Smooth muscle cell (in vitro differentiated cells): Measurements from ENCODE around the gene BLACAT1. TPM values are rescaled to one million over a fixed set of nuclear protein-coding genes. Genes with fewer than 3 reads are reported as not detected.

Experiments
- DNase-seq: peaks from one replicate; lab custom pipeline; 2025; ENCODE audit not compliant: unreplicated experiment; lab: John Stamatoyannopoulos, UW
- H2AFZ ChIP-seq: fragments of 200-600 bp; sonication (generic); 2 replicates; pipeline ENCODE4 v1.6.0; 2016; ENCODE audit warnings: antibody characterized with exemption, low read depth, mild to moderate bottlenecking
- H3F3A ChIP-seq: fragments of 200-600 bp; sonication (generic); 2 replicates; pipeline ENCODE4 v1.6.0; 2017; ENCODE audit warnings: antibody characterized with exemption, low read depth
- H3K27ac ChIP-seq: fragments of 200-600 bp; sonication (generic); 2 replicates; pipeline ENCODE4 v1.5.1; 2016; ENCODE audit warnings: low read depth, mild to moderate bottlenecking
- H3K27me3 ChIP-seq: fragments of 200-600 bp; sonication (generic); 2 replicates; pipeline ENCODE4 v1.6.1; 2016; ENCODE audit warnings: low read depth, mild to moderate bottlenecking
- H3K36me3 ChIP-seq: fragments of 200-600 bp; sonication (generic); 2 replicates; pipeline ENCODE4 v1.5.1; 2016; ENCODE audit warnings: low read depth
- H3K4me1 ChIP-seq: fragments of 200-600 bp; sonication (generic); 2 replicates; pipeline ENCODE4 v1.5.1; 2016; ENCODE audit warnings: low read depth
- H3K4me2 ChIP-seq: fragments of 200-600 bp; sonication (generic); 2 replicates; pipeline ENCODE4 v1.6.0; 2016; ENCODE audit warnings: mild to moderate bottlenecking
- H3K4me3 ChIP-seq: fragments of 200-600 bp; sonication (generic); 2 replicates; pipeline ENCODE4 v1.5.1; 2016; ENCODE audit warnings: mild to moderate bottlenecking
- H3K79me2 ChIP-seq: fragments of 200-600 bp; sonication (generic); 2 replicates; pipeline ENCODE4 v1.6.0; 2016; ENCODE audit warnings: low read depth, mild to moderate bottlenecking
- H3K9ac ChIP-seq: fragments of 200-600 bp; sonication (generic); 2 replicates; pipeline ENCODE4 v1.6.0; 2016; ENCODE audit warnings: low read depth
- H3K9me3 ChIP-seq: fragments of 200-600 bp; sonication (generic); replicated peaks from 2 replicates; pipeline ENCODE4 v1.5.1; 2016; ENCODE audit warnings: low read depth
- H4K20me1 ChIP-seq: fragments of 200-600 bp; sonication (generic); 2 replicates; pipeline ENCODE4 v1.6.0; 2016; ENCODE audit warnings: low read depth
- WGBS: methylation state at CpG from one replicate; pipeline ENCODE4 v1.1.7; 2016; ENCODE audit warnings: low lambda C conversion rate; 5-methylcytosine and 5-hydroxymethylcytosine counted together
- polyA plus RNA-seq: library from polyadenylated mRNA; unstranded; fragments of >200 nt; fragmentation: Nextera tagmentation; extraction: Ambion mirVana; gene quantifications from 2 replicates; pipeline ENCODE4 v1.2.1, GENCODE V29; 2016
- total RNA-seq: library from RNA; depleted of rRNA; stranded (reverse); fragments of >200 nt; gene quantifications from 2 replicates; pipeline ENCODE4 v1.2.3, GENCODE V29; 2014
- TF ChIP-seq, protein P1 (sequence below): fragments of 200-600 bp; sonication (generic); IDR thresholded peaks from 2 replicates; pipeline ENCODE4 v1.5.1; 2017; ENCODE audit warnings: borderline replicate concordance, mild to moderate bottlenecking, antibody characterized with exemption; ENCODE audit not compliant: insufficient read depth, poor library complexity, severe bottlenecking

BLACAT1 gene
- total and polyA plus RNA-seq, 2 experiments from 2014 or later: 0.72 to 3.9 TPM

DNA sequence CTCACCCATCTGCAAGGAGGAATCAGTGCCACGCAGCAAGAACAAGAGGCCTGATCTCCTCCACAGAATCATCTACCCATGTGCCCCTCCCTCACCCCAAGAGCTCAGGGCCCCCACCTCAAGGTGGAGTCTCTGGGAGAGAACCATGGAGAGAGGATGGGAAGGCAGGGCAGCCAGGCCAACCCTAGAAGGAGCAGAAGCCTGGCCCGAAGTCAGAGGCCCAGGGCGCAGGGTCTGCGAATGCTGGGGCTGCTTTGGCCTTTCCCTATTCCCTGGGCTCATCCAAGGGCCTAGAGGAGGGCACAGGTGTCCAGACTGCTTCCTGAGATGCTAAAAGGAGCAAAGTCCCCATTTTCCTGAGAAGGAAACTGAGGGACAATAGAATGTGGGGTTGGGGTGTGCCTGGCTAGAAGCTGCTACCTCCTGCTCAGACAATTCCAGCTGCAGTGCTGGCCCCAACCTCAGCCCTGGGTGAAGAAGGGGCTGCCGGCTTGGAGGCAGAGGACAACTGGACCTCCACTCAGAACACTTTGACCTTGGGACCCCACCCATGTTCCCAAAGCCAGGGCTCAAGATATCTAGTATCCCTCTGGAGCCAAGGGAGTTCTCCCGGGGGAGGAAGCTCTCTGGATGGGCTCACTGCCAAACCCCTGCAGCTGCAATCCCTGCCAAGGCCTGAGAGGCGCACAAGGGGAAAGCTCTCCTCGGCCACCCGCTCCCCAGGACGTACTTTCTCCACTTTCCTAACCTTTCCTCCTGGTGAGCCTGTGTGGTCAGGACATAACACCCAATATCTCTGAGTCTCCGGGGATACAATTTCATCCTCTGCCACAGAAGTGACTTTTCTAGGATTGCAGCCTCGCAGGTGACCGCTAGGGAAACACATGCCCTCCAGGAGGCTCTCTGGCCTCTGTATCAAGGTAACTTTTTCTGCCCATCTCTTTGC is 17.4 kb downstream of the BLACAT1 start:
- Histone ChIP-seq H3K79me2 (no peaks in the 10 kb centered on the region), H2AFZ (no peak overlapping the region), H4K20me1 (peaks cover 39% of the 10 kb centered on the region), H3K9ac (no peak overlapping the region), H3K27ac (no peak overlapping the region), H3F3A (peaks cover 6% of the 10 kb centered on the region), H3K36me3 (no peaks in the 10 kb centered on the region), H3K9me3 (no peaks in the 10 kb centered on the region), H3K4me2 (no peak overlapping the region), H3K4me1 (peaks cover 36% of the 10 kb centered on the region), H3K27me3 (peaks cover 8% of the 10 kb centered on the region), H3K4me3 (no peak overlapping the region)
- WGBS: 65% methylated on average over 13 of the region's 13 CpGs
- DNase-seq: peak; percentile 31
- TF ChIP-seq, protein P1, sequence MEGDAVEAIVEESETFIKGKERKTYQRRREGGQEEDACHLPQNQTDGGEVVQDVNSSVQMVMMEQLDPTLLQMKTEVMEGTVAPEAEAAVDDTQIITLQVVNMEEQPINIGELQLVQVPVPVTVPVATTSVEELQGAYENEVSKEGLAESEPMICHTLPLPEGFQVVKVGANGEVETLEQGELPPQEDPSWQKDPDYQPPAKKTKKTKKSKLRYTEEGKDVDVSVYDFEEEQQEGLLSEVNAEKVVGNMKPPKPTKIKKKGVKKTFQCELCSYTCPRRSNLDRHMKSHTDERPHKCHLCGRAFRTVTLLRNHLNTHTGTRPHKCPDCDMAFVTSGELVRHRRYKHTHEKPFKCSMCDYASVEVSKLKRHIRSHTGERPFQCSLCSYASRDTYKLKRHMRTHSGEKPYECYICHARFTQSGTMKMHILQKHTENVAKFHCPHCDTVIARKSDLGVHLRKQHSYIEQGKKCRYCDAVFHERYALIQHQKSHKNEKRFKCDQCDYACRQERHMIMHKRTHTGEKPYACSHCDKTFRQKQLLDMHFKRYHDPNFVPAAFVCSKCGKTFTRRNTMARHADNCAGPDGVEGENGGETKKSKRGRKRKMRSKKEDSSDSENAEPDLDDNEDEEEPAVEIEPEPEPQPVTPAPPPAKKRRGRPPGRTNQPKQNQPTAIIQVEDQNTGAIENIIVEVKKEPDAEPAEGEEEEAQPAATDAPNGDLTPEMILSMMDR: peak; percentile 15

DNA sequence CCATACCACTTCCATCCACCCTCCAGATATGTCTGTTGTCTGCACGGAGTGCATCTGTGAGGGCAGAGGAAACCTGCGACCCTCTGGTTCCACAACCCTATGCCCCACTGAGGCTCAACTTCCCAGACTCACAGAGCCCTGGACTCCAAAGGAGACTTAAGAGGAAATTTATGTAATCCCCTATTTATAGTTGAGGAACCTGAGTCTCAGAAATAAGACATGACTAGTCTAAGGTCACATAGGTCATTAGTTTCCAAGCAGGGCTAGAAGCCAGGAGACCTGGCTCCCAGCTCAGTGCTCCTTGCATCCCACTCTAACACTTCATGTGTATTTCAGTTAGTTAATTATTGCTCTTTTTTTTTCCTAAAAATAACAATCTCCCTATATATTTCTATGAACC is 18.3 kb downstream of the BLACAT1 start:
- Histone ChIP-seq H3K4me2 (no peak overlapping the region), H3K79me2 (no peaks in the 10 kb centered on the region), H3K4me1 (peaks cover 29% of the 10 kb centered on the region), H3K4me3 (no peak overlapping the region), H3K27me3 (peaks cover 8% of the 10 kb centered on the region), H3K9me3 (no peaks in the 10 kb centered on the region), H3K27ac (no peak overlapping the region), H3F3A (peaks cover 6% of the 10 kb centered on the region), H2AFZ (no peak overlapping the region), H3K9ac (no peak overlapping the region), H4K20me1 (peaks cover 30% of the 10 kb centered on the region), H3K36me3 (no peaks in the 10 kb centered on the region)
- 92% methylated on average over 2 of the region's 2 CpGs for WGBS
- no peak for DNase-seq
- TF ChIP-seq, protein P1: no peak

DNA sequence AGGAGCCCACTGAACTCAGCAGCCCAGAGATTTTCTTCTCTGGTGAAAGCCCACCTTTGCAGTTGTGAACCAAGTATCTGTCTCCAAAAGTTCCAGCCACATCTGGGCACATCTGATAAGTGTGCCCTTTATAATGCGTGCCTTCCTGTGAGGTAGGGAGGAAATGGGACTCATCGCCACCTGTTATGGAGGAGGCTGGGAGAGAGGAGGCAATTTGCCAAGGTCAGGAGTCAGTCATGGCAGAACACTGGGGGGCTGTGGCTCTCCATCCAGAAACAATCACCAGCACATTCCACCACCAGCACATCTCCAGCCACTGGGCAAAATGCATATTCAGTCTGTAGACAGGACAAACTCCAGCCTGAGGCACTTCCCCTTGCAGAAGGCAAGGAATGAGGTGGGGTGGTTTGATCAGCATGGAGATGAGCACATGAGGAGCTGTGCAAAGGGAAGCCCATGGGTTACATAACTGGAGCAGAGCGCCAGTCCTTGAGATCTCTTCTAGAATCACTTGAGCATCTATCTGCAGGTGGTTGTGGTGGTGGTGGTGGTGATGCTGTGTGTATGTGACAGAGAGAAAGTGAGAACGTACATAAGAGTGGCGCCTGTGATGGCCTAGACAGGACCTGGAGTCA is 19.0 kb downstream of the BLACAT1 start:
- Histone ChIP-seq H3K27me3 (peaks cover 8% of the 10 kb centered on the region), H3K79me2 (no peaks in the 10 kb centered on the region), H3K9me3 (no peaks in the 10 kb centered on the region), H3K4me3 (no peak overlapping the region), H3K36me3 (no peaks in the 10 kb centered on the region), H3K9ac (no peak overlapping the region), H3K27ac (no peak overlapping the region), H3K4me1 (peaks cover 22% of the 10 kb centered on the region), H2AFZ (no peak overlapping the region), H4K20me1 (peaks cover 23% of the 10 kb centered on the region), H3F3A (peaks cover 6% of the 10 kb centered on the region), H3K4me2 (no peak overlapping the region)
- DNase-seq: no peak
- 96% methylated on average over 5 of the region's 5 CpGs for WGBS
- TF ChIP-seq, protein P1: no peak
